HG02885 (cell line): ENCODE measurements around the gene SMIM41.

Source experiments
- ATAC-seq: cut with Tn5 transposase; IDR thresholded peaks from one replicate; pipeline ENCODE4 v1.9.1; 2021; ENCODE audit warnings: mild to moderate bottlenecking; ENCODE audit not compliant: unreplicated experiment, poor library complexity

The SMIM41 gene

DNA sequence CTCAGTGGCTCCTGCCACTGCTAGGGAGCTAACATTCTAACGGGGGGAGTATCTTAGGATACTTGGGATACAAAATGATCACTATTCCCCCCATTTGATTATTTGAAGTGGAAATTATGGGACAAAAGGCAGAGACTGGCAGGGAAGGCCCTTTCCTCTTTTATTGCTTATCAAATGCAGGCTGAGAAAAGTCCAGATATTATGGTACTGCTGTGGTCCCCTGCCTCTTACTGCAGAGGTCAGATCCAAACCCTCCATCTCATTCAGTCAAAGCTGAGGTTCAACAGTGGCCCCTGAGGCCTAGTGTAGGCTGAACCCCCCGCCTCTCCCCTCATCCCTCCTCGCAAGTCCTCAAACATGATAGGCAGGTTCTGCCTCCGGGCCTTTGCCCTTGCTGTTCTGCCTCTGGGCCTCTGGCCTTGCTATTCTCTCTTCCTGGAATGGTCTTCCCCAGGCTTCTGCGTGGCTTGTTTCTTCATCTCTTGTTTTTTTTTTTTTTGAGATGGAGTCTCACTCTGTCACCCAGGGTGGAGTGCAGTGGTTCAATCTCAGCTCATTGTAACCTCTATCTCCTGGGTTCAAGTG is 78.2 kb downstream of the SMIM41 start:
- ATAC-seq = no peak
